Colonic mucosa (tissue), 4 donors: ENCODE data around the gene ADAMTS18. TPM values are rescaled to one million over a fixed set of nuclear protein-coding genes. Genes with fewer than 3 reads are reported as not detected.

Source experiments
- DNase-seq: peaks from one replicate; pipeline ENCODE4 v3.0.0-alpha.2; 2020
- H3K27ac ChIP-seq: fragments of 200-600 bp; one replicate; pipeline ENCODE4 v1.8.0; 2021
- H3K27me3 ChIP-seq: fragments of 200-600 bp; one replicate; pipeline ENCODE4 v1.8.0; 2021
- H3K36me3 ChIP-seq: fragments of 200-600 bp; one replicate; pipeline ENCODE4 v1.8.0; 2021
- H3K4me1 ChIP-seq: fragments of 200-600 bp; one replicate; pipeline ENCODE4 v1.8.0; 2021; ENCODE audit warnings: mild to moderate bottlenecking
- H3K4me3 ChIP-seq: fragments of 200-600 bp; one replicate; pipeline ENCODE4 v1.8.0; 2021
- H3K9ac ChIP-seq, 2 donors: one replicate each; pipeline ENCODE4 v1.7.0; 2013; ENCODE audit warnings: control low read depth in 2 of 2, low read depth in 2 of 2, low read length in 2 of 2
- H3K9me3 ChIP-seq: fragments of 200-600 bp; one replicate; pipeline ENCODE4 v1.8.0; 2021
- intact Hi-C: fragments of 100-400 bp; cut with DNase I; formaldehyde crosslinking; loops from one replicate; pipeline ENCODE4 v1.14.1; 2022
- total RNA-seq, 2 donors: library from RNA; stranded (reverse); fragmentation: NEBNext Ultra II Directional in 1 of 2; extraction: Animal tissue kit (Norgen Biotek cat#: 25700) in 1 of 2; gene quantifications; one replicate each; pipeline ENCODE4 v1.2.1, GENCODE V29; 2021
- TF ChIP-seq, protein P1 (sequence below): fragments of 200-600 bp; IDR thresholded peaks from one replicate; pipeline ENCODE4 v1.8.0; 2022; ENCODE audit warnings: antibody characterized with exemption, mild to moderate bottlenecking
- donor health status: healthy.
- donor health status: DM: no; HTN: no; CAD: no.
- donor health status: DM: no; HTN: no; CAD: no.

The ADAMTS18 gene
- total RNA-seq, 2 donors from 2014 or later, result 0.05 to 0.29 TPM

DNA sequence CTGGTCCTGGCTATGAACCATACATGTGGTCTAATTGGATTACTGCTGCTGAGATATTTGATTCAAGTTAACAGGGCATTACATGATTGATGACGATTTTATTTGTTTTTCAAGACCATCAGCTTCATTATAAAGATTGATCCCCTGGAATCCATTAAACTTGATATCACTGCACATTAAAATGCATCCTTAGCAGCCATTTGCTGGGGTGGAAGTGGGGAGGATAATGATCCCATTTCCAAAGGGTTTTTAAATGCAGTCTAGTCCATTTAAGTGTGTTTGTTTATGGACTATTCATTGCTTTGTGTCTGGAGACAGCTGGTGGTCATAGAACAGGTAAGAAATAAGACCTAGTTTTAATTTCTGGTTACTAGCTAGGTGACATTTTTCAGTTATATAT, 40.9 kb downstream of the ADAMTS18 start:
- Histone ChIP-seq H3K4me1 (no peaks in the 10 kb centered on the region), H3K4me3 (no peak overlapping the region), H3K9me3 (no peaks in the 10 kb centered on the region), H3K36me3 (no peaks in the 10 kb centered on the region), H3K9ac (no peak overlapping the region), H3K27ac (no peak overlapping the region), H3K27me3 (no peaks in the 10 kb centered on the region)
- DNase-seq, result no peak
- TF ChIP-seq, protein P1, sequence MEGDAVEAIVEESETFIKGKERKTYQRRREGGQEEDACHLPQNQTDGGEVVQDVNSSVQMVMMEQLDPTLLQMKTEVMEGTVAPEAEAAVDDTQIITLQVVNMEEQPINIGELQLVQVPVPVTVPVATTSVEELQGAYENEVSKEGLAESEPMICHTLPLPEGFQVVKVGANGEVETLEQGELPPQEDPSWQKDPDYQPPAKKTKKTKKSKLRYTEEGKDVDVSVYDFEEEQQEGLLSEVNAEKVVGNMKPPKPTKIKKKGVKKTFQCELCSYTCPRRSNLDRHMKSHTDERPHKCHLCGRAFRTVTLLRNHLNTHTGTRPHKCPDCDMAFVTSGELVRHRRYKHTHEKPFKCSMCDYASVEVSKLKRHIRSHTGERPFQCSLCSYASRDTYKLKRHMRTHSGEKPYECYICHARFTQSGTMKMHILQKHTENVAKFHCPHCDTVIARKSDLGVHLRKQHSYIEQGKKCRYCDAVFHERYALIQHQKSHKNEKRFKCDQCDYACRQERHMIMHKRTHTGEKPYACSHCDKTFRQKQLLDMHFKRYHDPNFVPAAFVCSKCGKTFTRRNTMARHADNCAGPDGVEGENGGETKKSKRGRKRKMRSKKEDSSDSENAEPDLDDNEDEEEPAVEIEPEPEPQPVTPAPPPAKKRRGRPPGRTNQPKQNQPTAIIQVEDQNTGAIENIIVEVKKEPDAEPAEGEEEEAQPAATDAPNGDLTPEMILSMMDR, result no peak
- intact Hi-C loops, result no loop called here

- Histone ChIP-seq H3K9me3 (no peaks in the 10 kb centered on the region), H3K9ac (no peak overlapping the region), H3K4me3 (no peak overlapping the region), H3K27me3 (no peaks in the 10 kb centered on the region), H3K36me3 (no peaks in the 10 kb centered on the region), H3K27ac (no peak overlapping the region), H3K4me1 (no peaks in the 10 kb centered on the region)
- intact Hi-C loops, result no loop called here
- TF ChIP-seq, protein P1, result no peak
- no peak for DNase-seq
These were observed 47.0 kb downstream of the ADAMTS18 start for GRCh38 chr16:77387815-77388209.

GRCh38 chr16:77386831-77387814, 47.7 kb downstream of the ADAMTS18 start:
- Histone ChIP-seq H3K27me3 (no peaks in the 10 kb centered on the region), H3K36me3 (no peaks in the 10 kb centered on the region), H3K4me3 (no peak overlapping the region), H3K27ac (no peak overlapping the region), H3K4me1 (no peaks in the 10 kb centered on the region), H3K9ac (no peak overlapping the region), H3K9me3 (no peaks in the 10 kb centered on the region)
- TF ChIP-seq, protein P1, result no peak
- DNase-seq, result no peak
- intact Hi-C loops, result no loop called here

- H3K9me3 ChIP-seq, result no peaks in the 10 kb centered on the region
- H3K27me3 ChIP-seq, result no peaks in the 10 kb centered on the region
- no peak for DNase-seq
- no peak overlapping the region for H3K27ac ChIP-seq
- H3K4me1 ChIP-seq, result no peaks in the 10 kb centered on the region
- no peak overlapping the region for H3K4me3 ChIP-seq
- intact Hi-C loops, result no loop called here
- TF ChIP-seq, protein P1, result no peak
- no peaks in the 10 kb centered on the region for H3K36me3 ChIP-seq
- H3K9ac ChIP-seq, result no peak overlapping the region
These were observed 49.4 kb downstream of the ADAMTS18 start for GRCh38 chr16:77385481-77385880.

GRCh38 chr16:77383606-77384187, 51.1 kb downstream of the ADAMTS18 start:
- no peaks in the 10 kb centered on the region for H3K4me1 ChIP-seq
- TF ChIP-seq, protein P1, result no peak
- H3K9ac ChIP-seq, result no peak overlapping the region
- intact Hi-C loops, result no loop called here
- no peak overlapping the region for H3K4me3 ChIP-seq
- H3K9me3 ChIP-seq, result no peaks in the 10 kb centered on the region
- no peaks in the 10 kb centered on the region for H3K36me3 ChIP-seq
- H3K27ac ChIP-seq, result no peak overlapping the region
- H3K27me3 ChIP-seq, result no peaks in the 10 kb centered on the region
- no peak for DNase-seq
